ENCODE results near the gene CRYBB1.

DNA sequence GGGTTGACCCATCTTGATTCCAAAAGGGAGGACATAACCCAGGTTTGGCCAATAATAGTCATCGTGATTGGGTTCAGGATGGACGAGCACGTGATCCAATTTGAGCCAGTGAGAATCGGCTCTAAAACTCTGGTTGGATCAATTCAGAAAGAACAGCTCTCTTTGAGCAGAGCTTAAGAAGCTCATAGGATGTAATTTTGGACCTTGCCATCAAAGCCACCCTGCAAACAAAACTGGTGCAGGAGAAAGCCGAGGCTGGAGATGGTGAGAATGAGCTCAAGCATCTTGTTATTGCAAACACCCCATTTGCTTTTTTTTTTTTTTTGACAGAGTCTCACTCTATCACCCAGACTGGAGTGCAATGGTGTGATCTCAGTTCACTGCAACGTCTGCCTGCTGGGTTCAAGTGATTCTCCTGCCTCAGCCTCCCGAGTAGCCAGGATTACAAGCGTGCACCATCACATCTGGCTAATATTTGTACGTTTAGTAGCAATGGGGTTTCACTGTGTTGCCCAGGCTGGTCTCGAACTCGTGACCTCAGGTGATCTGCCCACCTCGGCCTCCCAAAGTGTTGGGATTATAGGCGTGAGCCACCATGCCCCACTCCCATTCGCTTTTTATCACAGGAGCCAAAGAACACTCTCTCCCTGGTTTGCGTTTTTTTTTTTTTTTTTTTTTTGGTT, 25.7 kb upstream of the CRYBB1 start:
- TF ChIP-seq, protein P1, sequence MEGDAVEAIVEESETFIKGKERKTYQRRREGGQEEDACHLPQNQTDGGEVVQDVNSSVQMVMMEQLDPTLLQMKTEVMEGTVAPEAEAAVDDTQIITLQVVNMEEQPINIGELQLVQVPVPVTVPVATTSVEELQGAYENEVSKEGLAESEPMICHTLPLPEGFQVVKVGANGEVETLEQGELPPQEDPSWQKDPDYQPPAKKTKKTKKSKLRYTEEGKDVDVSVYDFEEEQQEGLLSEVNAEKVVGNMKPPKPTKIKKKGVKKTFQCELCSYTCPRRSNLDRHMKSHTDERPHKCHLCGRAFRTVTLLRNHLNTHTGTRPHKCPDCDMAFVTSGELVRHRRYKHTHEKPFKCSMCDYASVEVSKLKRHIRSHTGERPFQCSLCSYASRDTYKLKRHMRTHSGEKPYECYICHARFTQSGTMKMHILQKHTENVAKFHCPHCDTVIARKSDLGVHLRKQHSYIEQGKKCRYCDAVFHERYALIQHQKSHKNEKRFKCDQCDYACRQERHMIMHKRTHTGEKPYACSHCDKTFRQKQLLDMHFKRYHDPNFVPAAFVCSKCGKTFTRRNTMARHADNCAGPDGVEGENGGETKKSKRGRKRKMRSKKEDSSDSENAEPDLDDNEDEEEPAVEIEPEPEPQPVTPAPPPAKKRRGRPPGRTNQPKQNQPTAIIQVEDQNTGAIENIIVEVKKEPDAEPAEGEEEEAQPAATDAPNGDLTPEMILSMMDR (IDR thresholded peaks at IDR 0.05): no peak
- TF ChIP-seq POLR2A (IDR thresholded peaks at IDR 0.05): no peak
- TF ChIP-seq EP300 (IDR thresholded peaks at IDR 0.05): no peak
